ENCODE results near the gene GLMP. TPM values are rescaled to one million over a fixed set of nuclear protein-coding genes. Genes with fewer than 3 reads are reported as not detected.

Gene GLMP
- polyA plus RNA-seq, 1 donor (not counting 4 experiments of a cell fraction or from before 2014, with no cell fraction given), result 12.5 TPM

DNA sequence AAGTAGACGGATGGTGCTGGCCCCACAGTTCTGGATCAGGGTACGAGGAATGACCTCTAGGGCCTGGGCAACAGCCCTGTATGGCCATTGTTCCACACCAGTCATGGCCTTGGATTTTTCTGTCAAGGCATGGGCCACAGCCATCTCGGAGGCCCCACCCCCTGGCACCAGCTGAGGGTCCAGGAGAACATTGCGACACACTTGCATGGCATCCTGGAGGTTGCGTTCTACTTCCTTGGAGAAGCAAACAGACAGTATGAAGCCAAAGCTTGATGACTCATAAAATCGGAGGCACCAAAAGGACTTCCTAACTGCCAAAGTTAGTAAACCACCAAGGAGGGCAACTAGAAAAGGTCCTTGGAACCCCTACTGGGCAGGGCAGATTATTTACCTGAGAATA, 15.5 kb upstream of the GLMP start:
- FAIRE-seq (no peak), DNase-seq (ENCODE audit: low read depth, low spot score) (no peak)
- Histone ChIP-seq H3K4me2 (ENCODE audit: control insufficient read depth, extremely low read depth, insufficient read depth, low read depth, low read length) (no peak overlapping the region), H3K79me2 (ENCODE audit: control insufficient read depth, insufficient read depth, low read length) (peaks cover 3% of the 10 kb centered on the region), H3K4me3 (ENCODE audit: control insufficient read depth in 2 of 3, extremely low read depth in 1 of 3, insufficient read depth in 2 of 3, low read depth in 1 of 3, low read length in 3 of 3) (no peak overlapping the region), H4K20me1 (ENCODE audit: control insufficient read depth, extremely low read depth, insufficient read depth, low read length) (no peaks in the 10 kb centered on the region), H3K27me3 (ENCODE audit: control insufficient read depth, extremely low read depth, insufficient read depth, low read length) (no peaks in the 10 kb centered on the region), H3K4me1 (ENCODE audit: control insufficient read depth, extremely low read depth, insufficient read depth, low read length) (peaks cover 3% of the 10 kb centered on the region), H2AFZ (ENCODE audit: control insufficient read depth, low read length) (no peak overlapping the region), H3K27ac (ENCODE audit: control insufficient read depth, insufficient read depth, low read length) (no peak overlapping the region), H3K9me1 (ENCODE audit: control insufficient read depth, extremely low read depth, insufficient read depth, low read length) (peaks cover 2% of the 10 kb centered on the region), H3K9me3 (ENCODE audit: control insufficient read depth, low read depth, low read length) (no peaks in the 10 kb centered on the region), H3K9ac (ENCODE audit: control insufficient read depth, extremely low read depth, insufficient read depth, low read length) (no peak overlapping the region), H3K36me3 (ENCODE audit: control insufficient read depth in 2 of 2, extremely low read depth in 1 of 2, insufficient read depth in 2 of 2, low read length in 2 of 2) (peaks cover 32 to 33% of the 10 kb centered on the region in 2 experiments)
- dilution Hi-C loops (cut with MboI; ENCODE audit: extremely low pct_ligation_motif_present, low sequenced_read_pairs), result no loop called here
- TF ChIP-seq, protein P1, sequence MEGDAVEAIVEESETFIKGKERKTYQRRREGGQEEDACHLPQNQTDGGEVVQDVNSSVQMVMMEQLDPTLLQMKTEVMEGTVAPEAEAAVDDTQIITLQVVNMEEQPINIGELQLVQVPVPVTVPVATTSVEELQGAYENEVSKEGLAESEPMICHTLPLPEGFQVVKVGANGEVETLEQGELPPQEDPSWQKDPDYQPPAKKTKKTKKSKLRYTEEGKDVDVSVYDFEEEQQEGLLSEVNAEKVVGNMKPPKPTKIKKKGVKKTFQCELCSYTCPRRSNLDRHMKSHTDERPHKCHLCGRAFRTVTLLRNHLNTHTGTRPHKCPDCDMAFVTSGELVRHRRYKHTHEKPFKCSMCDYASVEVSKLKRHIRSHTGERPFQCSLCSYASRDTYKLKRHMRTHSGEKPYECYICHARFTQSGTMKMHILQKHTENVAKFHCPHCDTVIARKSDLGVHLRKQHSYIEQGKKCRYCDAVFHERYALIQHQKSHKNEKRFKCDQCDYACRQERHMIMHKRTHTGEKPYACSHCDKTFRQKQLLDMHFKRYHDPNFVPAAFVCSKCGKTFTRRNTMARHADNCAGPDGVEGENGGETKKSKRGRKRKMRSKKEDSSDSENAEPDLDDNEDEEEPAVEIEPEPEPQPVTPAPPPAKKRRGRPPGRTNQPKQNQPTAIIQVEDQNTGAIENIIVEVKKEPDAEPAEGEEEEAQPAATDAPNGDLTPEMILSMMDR (optimal IDR thresholded peaks at IDR 0.05 in 1 of 3, IDR thresholded peaks at IDR 0.05 in 1 of 3, conservative IDR thresholded peaks at IDR 0.05 in 1 of 3; ENCODE audit: extremely low read depth in 1 of 3, insufficient read depth in 2 of 3, low read length in 3 of 3), result no peak
- no peak for TF ChIP-seq EZH2 (IDR thresholded peaks at IDR 0.05; ENCODE audit: low read length)

DNA sequence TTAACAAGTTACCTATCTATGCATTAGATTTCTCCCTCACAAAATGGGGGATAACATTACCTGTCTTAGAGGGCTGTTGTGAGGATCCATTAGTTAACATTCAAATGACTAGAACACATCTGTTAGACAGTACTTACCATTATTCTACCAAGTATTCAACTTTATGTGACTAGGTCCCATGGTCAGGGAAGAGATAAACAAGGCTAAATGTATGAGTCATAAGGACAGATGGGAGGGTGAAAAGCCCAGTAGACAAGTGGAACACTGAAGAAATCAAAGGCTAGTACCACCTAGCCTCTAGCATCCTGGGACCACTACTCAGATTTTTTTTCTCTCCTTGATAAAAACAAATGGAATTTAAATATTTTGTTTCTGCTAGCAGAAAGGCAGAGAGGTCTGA, 12.6 kb upstream of the GLMP start:
- DNase-seq (ENCODE audit: low read depth, low spot score), result no peak

More for the DNA sequence above, 12.6 kb upstream of the GLMP start:
- no peak for FAIRE-seq
- Histone ChIP-seq H3K36me3 (ENCODE audit: control insufficient read depth in 2 of 2, extremely low read depth in 1 of 2, insufficient read depth in 2 of 2, low read length in 2 of 2) (peaks cover 29% of the 10 kb centered on the region in 2 experiments), H4K20me1 (ENCODE audit: control insufficient read depth, extremely low read depth, insufficient read depth, low read length) (no peaks in the 10 kb centered on the region), H3K9ac (ENCODE audit: control insufficient read depth, extremely low read depth, insufficient read depth, low read length) (no peak overlapping the region), H3K9me3 (ENCODE audit: control insufficient read depth, low read depth, low read length) (no peaks in the 10 kb centered on the region), H3K9me1 (ENCODE audit: control insufficient read depth, extremely low read depth, insufficient read depth, low read length) (peaks cover 2% of the 10 kb centered on the region), H3K27me3 (ENCODE audit: control insufficient read depth, extremely low read depth, insufficient read depth, low read length) (no peaks in the 10 kb centered on the region), H3K4me1 (ENCODE audit: control insufficient read depth, extremely low read depth, insufficient read depth, low read length) (peaks cover 3% of the 10 kb centered on the region), H3K4me2 (ENCODE audit: control insufficient read depth, extremely low read depth, insufficient read depth, low read depth, low read length) (no peak overlapping the region), H2AFZ (ENCODE audit: control insufficient read depth, low read length) (no peak overlapping the region), H3K4me3 (ENCODE audit: control insufficient read depth in 2 of 3, extremely low read depth in 1 of 3, insufficient read depth in 2 of 3, low read depth in 1 of 3, low read length in 3 of 3) (no peak overlapping the region), H3K27ac (ENCODE audit: control insufficient read depth, insufficient read depth, low read length) (no peak overlapping the region), H3K79me2 (ENCODE audit: control insufficient read depth, insufficient read depth, low read length) (no peaks in the 10 kb centered on the region)
- dilution Hi-C loops (cut with MboI; ENCODE audit: extremely low pct_ligation_motif_present, low sequenced_read_pairs), result no loop called here
- TF ChIP-seq, protein P1 (optimal IDR thresholded peaks at IDR 0.05 in 1 of 3, IDR thresholded peaks at IDR 0.05 in 1 of 3, conservative IDR thresholded peaks at IDR 0.05 in 1 of 3; ENCODE audit: extremely low read depth in 1 of 3, insufficient read depth in 2 of 3, low read length in 3 of 3), result no peak
- no peak for TF ChIP-seq EZH2 (IDR thresholded peaks at IDR 0.05; ENCODE audit: low read length)
